HG03469 (cell line): ENCODE measurements around the gene LNPEP.
"Not testable (repeated sequence)": the region's sequence is repeated elsewhere in the genome, so short reads cannot be mapped to it uniquely, and the experiment has no call there.

ENCODE experiments used
- ATAC-seq: cut with Tn5 transposase; IDR thresholded peaks from one replicate; pipeline ENCODE4 v1.9.1; 2021; ENCODE audit warnings: mild to moderate bottlenecking, moderate library complexity, moderate number of reproducible peaks; ENCODE audit not compliant: unreplicated experiment

LNPEP gene

GRCh38 chr5:96928931-96929708, 6.8 kb upstream of the LNPEP start:
- ATAC-seq = no peak

GRCh38 chr5:96930058-96930457, 5.8 kb upstream of the LNPEP start:
- ATAC-seq = no peak

- ATAC-seq = no peak
Measured at GRCh38 chr5:96930589-96930988, 5.3 kb upstream of the LNPEP start.

GRCh38 chr5:96931037-96931436, 4.8 kb upstream of the LNPEP start:
- ATAC-seq = not testable (repeated sequence)

GRCh38 chr5:96931605-96932004, 4.3 kb upstream of the LNPEP start:
- no peak for ATAC-seq

DNA sequence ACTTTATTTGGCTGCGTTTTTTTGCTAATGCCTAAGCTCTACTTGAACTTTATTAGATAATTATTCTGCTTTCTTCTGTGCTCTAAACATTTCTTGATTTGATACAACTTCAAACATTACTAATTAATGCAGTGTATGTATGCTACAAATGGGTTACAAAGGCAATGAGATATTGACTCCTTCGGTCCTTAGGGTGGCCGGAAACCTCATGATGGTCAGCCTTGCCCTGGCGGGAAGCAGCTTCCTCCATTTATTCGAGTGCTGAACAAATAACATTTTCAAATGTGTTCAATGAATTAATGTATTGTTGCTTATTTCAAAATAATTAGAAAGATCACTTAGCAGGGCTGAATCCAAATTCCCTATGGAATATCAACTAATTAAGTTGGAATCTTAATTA, 3.9 kb upstream of the LNPEP start:
- ATAC-seq = no peak

- no peak for ATAC-seq
Measured at GRCh38 chr5:96933764-96934707, 1.8 kb upstream of the LNPEP start.

DNA sequence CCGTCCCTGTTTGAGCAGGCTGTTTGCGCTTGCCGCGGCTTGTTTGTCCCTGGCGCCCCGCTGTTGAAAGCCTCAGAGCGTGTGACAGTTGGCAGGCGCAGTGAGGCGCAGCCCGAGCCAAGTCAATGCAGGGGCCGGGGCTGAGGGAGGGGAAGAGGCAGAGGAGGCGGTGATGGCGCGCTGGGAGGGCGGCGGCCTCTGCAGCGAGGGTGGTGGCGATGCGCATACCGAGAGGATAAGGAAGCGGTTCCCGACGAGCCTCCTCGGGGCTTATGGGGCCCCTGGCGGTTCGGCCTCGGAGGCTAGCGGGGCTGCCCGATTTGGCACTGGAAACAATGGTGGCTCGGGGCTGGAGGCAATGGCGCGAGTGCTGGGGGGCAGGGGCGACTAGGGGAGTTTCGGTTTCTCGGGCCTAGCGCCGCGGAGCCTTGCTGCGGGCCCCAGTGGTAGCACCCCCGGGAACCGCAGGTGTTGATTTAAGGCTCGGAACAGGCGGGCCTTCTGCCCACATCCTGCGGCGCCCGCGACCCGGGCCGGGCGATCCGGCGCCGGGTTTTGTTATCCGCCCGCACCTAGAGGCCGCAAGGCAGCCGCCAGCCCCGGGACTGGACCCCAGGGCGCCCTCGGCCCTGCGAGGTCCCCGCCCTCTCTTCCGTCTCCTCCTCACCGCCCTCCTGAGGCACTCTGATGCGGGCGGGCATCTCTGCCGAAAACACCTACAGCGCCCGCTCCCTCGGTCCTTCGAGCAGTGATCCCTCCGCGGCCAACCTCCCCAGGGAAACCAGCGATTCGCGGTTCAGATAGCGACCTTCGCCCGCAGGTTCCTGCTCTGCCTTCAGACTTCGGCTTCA, 947 bp upstream of the LNPEP start:
- ATAC-seq = peak; percentile 47

DNA sequence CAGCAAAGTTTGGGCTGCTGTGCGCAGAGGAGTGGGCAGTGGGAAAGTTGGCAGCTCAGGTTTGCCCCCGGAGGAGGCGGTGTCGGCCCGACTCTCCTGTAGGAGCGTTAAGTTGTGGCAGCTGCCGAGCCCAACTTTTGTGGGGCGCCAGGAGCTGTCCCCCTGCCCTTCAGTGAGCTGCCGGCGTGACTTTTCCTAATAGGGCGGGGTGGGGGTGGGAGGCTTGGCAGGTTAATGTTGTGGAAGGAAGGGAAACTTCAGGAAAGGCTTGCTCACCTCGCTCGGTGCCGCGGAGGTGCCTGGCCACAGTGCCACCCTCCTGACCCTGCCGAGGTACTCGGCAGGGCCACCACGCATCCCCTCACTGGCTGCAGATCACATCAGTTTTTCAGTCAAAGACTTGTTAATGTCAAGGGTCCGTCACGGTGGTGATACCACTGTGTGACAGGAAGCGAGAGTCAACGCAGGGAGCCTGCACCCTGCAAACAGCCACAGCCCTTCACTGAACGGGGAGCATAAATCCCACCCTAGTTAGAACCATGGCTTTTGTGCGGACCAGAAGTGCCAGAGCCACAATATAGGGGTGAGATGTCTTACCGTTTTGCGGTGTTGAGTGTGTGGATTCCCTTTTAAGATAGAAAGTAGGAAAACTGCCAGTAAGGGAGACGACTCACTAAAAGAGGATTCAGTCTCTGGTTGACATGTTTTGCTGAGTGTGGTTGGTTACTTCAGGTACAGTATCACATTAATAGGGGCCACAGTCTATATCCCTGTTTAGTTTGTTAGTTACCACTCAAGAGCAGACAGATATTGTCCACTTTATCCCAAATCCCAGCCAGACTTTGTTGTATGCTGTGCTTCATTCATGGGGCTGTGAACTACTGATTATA, 796 bp downstream of the LNPEP start:
- peak; percentile 24 for ATAC-seq

DNA sequence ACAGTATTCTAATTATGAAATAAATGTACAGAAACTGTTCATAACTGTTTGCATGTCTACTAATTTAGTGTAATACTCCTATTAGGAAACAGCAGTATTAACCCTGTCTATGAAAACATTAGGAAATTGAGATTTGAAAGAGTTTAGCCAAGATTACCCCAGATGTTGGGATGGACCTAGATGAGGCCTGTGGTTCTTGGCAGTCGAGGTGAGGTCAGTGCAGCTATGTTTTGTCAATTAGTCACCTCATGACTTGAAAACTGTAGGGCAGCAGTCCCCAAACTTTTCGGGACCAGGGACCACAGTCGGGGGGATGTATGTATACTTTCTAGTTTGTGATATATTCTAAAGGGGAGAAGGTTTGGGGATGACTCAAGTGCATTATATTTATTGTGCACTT, 4.7 kb downstream of the LNPEP start:
- no peak for ATAC-seq

GRCh38 chr5:96941140-96941539, 5.3 kb downstream of the LNPEP start:
- no peak for ATAC-seq

- no peak for ATAC-seq
Measured at GRCh38 chr5:96942078-96942477, 6.2 kb downstream of the LNPEP start.

DNA sequence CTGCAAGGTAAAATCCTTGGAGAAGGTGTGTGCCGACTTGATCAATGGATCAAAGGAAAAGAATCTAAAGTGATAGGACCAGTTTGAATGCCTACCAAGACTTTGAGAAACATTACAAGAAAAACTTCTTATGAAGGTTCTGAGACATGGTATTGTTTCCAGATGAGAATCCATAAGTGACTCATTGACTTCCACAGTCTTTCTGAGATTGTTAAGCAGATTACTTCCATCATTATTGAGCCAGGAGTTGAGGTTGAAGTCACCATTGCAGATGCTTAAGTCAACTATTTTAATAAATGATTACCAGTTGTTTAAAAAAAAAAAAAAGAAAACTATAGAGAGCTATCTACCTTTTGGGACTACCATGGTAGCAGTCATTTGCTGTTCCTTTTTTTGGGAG, 7.0 kb downstream of the LNPEP start:
- no peak for ATAC-seq

- ATAC-seq = no peak
Measured at GRCh38 chr5:96943799-96944198, 7.9 kb downstream of the LNPEP start.

GRCh38 chr5:96945144-96945897, 9.4 kb downstream of the LNPEP start:
- no peak for ATAC-seq

DNA sequence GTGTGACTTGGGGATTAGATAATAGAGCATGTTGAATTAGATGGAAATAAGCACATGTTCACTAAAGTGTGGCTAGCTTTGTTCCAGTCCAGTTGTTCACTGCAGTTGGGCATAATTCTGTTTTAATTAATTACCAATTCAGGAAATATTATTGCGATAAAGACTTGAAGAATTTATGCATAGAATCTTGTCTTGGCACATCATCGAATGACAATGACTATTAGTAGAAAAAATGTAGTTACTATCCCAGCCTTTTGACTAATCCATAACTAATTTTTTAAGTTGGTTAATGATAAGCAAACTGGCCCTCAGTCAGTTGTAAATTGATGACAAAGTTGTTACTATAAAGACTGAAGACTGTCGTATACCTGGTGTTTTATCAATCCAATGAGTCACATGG, 10.5 kb downstream of the LNPEP start:
- no peak for ATAC-seq

DNA sequence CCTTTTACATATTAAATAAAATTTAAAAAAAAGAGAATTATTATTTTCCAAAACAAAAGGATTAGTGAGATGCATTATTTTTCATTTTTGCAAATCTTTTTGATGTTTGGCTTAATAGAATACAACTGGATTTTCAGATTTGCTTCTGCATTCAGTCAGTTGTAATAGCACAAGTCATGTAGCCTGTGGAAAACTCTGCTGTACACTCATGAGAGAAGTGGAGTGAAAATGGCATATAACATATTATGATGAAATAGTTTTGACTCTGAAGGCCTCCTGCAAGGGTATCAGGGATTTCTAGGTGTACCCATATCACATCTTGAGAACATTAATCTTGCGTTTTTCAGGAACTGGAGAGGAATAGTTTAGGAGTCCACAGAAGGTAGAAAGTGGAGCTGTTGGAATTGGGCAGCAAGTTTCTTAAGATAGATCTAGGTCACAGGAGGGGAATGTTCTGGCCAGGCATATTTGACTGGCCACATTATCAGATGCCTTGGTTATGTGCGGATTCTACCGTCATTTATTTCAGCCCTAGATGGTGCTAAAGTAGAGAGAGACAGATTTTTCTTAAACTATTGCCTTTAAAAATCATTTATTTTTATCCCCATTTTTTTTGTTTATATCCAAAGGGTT, 16.4 kb downstream of the LNPEP start:
- no peak for ATAC-seq

DNA sequence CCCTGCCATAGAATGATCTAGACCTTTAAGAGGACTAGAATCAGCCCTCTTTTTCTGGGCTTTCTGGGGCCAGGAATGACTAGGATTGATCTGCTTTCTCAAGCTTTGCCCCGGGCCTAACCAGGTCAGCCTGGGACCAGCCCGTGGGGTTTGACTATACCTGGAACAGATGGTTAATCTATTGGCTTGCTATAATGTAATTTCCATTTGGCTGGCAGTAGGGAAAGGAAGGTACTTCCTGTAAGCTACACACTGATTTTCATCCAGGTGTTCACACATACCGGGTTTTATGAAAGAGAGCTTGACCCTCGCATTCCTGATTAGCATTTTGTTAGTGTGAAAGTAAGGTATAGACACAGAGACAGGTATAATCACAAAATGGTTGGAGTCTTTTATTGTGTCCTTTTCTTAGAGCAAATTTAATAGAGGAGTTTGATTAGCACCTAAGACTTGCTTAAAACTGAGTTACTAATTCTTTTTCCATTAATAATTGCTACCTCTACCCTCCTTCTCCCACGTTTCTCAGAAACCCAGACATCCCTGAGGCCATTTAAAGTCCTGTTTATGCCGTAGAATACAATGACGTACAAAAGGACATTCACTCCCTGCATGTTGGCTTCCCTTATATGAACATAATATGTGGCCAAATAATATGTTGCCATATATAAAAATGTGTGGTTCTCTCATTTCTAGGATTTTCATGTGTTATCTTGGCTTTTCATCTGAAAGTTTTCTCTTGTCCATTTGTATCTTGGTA, 17.3 kb downstream of the LNPEP start:
- ATAC-seq = no peak
